Stomach (tissue), 4 donors: Measurements from ENCODE around the gene UAP1L1.

Experiments used
- EP300 ChIP-seq: sonication (generic); formaldehyde crosslinking; IDR thresholded peaks from one replicate; pipeline ENCODE4 v1.6.1; 2017; ENCODE audit warnings: antibody characterized with exemption
- POLR2A ChIP-seq, 4 donors: fragments of 450-650 bp; IDR thresholded peaks; one replicate each; pipeline ENCODE4 v1.6.1; 2016; ENCODE audit warnings: antibody characterized with exemption in 4 of 4, control low read depth in 2 of 4, mild to moderate bottlenecking in 1 of 4, moderate library complexity in 1 of 4
- POLR2AphosphoS5 ChIP-seq, 3 donors: sonication (generic); formaldehyde crosslinking; IDR thresholded peaks; one replicate each; pipeline ENCODE4 v1.6.1; 2016; ENCODE audit warnings: antibody characterized with exemption in 3 of 3
- TF ChIP-seq, protein P1 (sequence below), 7 experiments: fragments of 450-650 bp in 4 of 7; fragments of 200-600 bp in 3 of 7; sonication (generic) in 3 of 7; IDR thresholded peaks; one replicate each; pipeline ENCODE4 v1.5.1; 2016 to 2019; ENCODE audit warnings: antibody characterized with exemption in 7 of 7, control low read depth in 2 of 7, mild to moderate bottlenecking in 1 of 7

GRCh38 chr9:137074657-137075274 lies 2.6 kb upstream of the UAP1L1 start:
- TF ChIP-seq, protein P1, sequence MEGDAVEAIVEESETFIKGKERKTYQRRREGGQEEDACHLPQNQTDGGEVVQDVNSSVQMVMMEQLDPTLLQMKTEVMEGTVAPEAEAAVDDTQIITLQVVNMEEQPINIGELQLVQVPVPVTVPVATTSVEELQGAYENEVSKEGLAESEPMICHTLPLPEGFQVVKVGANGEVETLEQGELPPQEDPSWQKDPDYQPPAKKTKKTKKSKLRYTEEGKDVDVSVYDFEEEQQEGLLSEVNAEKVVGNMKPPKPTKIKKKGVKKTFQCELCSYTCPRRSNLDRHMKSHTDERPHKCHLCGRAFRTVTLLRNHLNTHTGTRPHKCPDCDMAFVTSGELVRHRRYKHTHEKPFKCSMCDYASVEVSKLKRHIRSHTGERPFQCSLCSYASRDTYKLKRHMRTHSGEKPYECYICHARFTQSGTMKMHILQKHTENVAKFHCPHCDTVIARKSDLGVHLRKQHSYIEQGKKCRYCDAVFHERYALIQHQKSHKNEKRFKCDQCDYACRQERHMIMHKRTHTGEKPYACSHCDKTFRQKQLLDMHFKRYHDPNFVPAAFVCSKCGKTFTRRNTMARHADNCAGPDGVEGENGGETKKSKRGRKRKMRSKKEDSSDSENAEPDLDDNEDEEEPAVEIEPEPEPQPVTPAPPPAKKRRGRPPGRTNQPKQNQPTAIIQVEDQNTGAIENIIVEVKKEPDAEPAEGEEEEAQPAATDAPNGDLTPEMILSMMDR (IDR thresholded peaks at IDR 0.05): no peak
- TF ChIP-seq POLR2AphosphoS5 (IDR thresholded peaks at IDR 0.05): no peak
- TF ChIP-seq EP300: no peak
- TF ChIP-seq POLR2A (IDR thresholded peaks at IDR 0.05): no peak
